ENCODE measurements around the gene ZP3.
A peak's percentile ranks its signal among the peaks of the same experiment; 100 is the strongest.
"Not testable (repeated sequence)": the region's sequence is repeated elsewhere in the genome, so short reads cannot be mapped to it uniquely, and the experiment has no call there.

ZP3 gene

DNA sequence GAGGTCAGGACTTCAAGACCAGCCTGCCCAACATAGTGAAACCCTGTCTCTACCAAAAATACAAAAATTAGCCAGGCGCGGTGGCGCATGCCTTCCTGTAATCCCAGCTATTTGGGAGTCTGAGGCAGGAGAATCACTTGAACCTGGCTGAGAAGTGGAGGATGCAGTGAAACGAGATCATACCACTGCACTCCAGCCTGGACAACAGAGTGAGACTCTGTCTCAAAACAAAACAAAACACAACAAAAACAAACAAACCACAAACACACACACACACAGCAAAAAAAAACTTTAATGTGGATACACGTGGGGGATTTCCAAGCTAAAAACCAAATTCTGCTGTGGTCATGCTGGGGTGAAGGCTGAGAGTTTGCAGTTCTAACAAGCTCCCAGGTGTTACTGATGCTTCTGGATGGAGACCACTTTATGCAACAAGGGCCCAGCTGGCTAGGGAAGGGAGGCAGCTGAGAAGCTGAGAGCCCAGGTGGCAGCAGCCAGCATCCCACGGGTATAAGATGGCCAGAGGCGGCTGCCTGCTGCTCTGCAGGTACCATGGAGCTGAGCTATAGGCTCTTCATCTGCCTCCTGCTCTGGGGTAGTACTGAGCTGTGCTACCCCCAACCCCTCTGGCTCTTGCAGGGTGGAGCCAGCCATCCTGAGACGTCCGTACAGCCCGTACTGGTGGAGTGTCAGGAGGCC is at the start of gene ZP3:
TSS of gene ZP3 (plus strand) at position 538 of the 699 bp plus-strand sequence. CDS start at position 553, 15 bp downstream.
- DNase-seq = peak; percentile 35

DNA sequence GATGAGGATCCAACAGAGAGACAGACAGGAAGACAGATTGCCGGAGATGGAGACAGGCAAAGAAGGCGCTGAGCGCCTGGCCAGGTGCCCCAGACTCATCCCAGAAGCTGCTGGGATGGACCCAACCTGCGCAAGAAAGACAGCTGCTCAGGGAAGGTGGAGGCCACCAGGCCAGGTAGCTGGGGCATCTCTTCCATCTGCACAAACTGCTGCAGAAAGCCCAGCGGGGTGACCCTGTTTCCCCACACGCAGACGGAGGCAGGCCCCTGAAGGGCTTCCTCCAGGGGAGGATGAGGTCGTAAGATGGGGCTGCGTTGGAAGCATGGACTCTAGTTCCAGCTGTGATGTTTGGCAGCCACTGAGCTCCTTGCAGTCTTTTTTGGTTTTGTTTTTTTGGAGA is 49.5 kb upstream of the ZP3 start:
- DNase-seq = no peak

DNA sequence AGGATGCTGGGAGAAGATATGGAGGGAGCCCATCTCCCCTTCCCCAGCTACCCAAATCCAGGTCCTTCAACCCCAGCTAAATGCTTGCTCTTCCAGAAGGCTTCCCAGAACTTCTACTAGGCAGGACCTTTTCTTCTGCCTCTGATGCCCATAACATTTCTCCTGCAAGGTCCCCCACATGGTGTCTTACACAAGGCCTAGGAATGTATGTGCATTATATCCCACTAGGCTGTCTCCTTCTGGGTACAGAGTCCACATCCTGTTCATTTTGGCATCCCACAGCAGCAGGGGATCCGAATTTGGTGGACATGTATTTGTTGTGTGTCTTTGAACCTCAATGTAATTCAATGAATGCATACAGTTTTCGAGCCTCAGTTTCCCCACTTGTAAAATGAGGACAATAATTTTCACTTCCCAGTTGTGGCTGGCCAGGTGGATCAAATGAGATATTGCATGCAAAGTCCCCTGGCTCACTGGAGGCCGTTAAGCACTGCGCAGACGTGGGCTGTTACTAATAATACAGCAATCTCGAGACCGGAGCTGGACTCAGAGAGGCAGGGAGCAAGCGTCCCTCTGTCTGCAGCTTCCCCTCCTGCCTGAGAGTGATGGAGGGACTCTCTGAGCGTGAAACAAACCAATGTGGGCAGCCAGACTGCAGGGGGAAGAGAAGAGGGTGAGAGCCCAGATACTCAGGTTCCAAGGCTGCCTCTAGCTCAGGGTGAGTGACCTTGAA is 47.4 kb upstream of the ZP3 start:
- no peak for DNase-seq

GRCh38 chr7:76380623-76380966 is 44.2 kb upstream of the ZP3 start:
- no peak for DNase-seq

- DNase-seq = no peak
These were observed 42.9 kb upstream of the ZP3 start for GRCh38 chr7:76381814-76382213.

DNA sequence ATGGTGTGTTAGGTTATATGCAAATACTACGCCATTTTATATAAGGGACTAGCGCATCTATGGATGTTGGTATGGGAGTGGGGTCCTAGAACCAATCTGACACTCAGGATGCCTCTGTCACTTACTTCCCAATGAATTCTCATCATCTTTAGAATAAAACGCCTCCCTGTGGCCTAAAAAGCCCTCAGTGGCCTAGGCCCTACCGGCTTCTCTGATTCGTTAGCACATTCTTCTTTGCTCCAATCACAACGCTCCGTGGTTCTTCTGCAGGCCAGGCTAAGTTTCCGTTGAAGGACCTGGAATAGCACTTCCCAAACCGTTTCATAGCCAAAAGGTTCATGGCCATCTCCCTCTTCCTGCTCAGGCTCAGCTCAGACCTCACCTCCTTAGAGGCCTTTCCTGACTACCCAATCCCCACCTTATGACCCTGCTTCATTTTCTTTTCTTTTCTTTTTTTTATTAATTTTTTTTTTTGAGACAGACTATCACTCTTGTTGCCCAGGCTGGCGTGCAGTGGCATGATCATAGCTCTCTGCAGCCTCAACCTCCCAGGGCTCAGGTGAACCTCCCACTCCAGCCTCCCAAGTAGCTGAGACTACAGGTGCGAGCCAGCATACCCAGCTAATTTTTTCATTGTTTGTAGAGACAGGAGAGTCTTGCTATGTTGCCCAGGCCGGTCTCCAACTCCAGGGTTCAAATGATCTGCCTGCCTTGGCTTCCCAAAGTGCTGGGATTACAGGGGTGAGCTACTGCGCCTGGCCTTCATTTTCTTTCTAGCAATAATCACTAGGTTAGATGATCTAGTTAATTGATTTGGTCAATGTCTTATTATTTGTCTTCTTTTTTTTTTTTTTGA is 41.4 kb upstream of the ZP3 start:
- DNase-seq = no peak

GRCh38 chr7:76386691-76387260 is 38.0 kb upstream of the ZP3 start:
- DNase-seq = no peak

DNA sequence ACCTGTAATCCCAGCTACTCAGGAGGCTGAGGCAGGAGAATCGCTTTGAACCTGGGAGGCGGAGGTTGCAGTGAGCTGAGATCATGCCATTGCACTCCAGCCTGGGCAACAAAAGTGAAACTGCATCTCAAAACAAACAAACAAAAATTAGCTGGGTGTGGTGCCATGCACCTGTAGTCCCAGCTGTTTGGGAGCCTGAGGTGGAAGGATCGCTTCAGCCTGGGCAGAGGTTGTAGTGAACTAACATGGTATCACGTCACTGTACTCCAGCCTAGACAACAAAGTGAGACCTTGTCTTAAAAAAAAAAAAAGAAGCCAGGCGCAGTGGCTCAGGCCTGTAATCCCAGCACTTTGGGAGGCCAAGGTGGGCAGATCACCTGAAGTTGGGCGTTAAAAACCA is 37.0 kb upstream of the ZP3 start:
- DNase-seq = not testable (repeated sequence)

DNA sequence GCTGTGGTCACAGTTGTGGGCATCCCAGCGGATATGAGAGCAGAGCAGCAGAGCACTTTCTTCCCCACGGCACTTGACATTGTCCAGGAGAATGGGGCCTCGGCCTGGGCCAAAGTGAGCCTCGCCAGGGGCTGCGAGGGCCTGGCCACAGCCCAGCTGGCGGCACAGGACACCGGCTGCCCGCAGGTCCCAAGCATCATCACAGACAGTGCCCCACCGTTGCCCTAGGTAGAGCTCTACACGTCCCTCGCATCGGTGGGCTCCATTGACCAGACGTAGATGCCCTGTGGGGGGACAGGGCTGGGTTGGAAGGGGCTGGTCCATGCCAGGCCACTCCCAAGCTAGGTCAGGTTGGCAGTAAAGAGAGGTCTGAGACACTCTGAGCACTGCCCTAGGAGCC is 34.7 kb upstream of the ZP3 start:
- DNase-seq = no peak

DNA sequence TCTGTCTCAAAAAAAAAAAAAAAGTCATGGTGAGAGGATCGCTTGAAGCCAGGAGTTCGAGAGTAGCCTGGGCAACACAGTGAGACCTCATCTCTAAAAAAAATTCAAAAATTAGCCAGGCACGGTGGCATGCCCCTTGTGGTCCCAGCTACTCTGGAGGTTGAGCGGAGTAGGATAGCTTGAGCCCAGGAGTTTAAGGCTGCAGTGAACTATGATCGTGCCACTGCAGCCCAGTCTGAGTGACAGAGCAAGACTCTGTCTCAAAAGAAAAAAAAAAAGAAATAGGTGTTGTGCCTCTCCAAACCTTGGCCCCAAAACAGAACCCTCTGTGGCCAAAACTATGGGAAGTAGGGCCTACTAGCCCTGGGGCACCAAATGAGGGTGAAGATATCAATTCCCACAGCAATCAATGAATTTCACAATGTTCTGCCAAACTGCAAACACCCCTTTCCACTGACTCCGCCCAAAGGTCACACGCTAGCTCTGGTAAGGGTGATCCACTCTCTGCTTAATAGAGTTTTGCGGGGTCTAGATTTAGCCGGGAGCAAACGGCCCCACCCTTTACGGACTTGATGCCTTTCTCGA is 32.1 kb upstream of the ZP3 start:
- no peak for DNase-seq

GRCh38 chr7:76393116-76394031 is 31.4 kb upstream of the ZP3 start:
- DNase-seq = peak; percentile 94

GRCh38 chr7:76394957-76395356 is 29.8 kb upstream of the ZP3 start:
- no peak for DNase-seq

DNA sequence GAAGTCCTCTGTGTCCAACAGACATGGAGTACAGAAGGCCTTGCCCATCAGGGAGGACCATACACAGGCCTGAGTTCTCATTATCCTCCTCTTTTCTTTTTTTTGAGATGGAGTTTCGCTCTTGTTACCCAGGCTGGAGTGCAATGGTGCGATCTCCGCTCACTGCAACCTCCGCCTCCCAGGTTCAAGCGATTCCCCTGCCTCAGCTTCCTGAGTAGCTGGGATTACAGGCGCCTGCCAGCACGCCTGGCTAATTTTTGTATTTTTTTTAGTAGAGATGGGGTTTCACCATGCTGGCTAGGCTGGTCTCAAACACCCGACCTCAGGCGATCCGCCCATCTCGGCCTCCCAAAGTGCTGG is 29.2 kb upstream of the ZP3 start:
- DNase-seq = not testable (repeated sequence)

DNA sequence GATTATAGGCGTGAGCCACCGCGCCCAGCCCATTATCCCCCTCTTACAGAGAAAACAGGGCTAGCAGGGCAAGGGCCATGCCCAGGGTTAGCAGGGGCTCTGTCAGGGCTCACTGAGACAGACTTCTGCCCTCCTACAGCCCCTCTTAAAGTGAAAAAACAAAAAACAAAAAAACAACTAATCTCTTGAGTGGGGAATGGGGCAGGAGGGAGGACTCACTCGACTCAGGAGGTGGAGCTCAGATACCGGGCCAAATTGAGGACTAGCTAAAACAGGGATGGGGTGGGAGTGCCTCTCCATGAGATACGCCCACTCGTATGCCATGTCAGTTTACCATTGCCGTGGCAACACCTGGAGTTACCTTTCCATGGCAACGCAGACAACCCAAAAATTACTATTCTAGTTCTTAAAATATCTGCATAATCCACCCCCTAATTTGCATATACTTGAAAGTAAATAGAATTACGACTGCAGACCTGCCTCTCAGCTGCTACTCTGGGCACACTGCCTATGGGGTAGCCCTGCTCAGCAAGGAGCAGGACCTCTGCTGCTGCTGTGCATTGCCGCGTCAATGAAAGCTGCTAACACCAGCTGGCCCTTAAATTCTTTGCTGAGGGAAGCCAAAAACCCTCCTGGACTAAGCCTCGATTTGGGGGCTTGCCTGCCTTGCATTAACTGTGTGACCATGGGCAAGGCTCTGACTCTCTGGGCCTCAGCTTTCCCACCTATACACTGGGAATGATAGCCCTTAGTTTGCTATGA is 28.6 kb upstream of the ZP3 start:
- no peak for DNase-seq

GRCh38 chr7:76396864-76397263 is 27.9 kb upstream of the ZP3 start:
- no peak for DNase-seq

DNA sequence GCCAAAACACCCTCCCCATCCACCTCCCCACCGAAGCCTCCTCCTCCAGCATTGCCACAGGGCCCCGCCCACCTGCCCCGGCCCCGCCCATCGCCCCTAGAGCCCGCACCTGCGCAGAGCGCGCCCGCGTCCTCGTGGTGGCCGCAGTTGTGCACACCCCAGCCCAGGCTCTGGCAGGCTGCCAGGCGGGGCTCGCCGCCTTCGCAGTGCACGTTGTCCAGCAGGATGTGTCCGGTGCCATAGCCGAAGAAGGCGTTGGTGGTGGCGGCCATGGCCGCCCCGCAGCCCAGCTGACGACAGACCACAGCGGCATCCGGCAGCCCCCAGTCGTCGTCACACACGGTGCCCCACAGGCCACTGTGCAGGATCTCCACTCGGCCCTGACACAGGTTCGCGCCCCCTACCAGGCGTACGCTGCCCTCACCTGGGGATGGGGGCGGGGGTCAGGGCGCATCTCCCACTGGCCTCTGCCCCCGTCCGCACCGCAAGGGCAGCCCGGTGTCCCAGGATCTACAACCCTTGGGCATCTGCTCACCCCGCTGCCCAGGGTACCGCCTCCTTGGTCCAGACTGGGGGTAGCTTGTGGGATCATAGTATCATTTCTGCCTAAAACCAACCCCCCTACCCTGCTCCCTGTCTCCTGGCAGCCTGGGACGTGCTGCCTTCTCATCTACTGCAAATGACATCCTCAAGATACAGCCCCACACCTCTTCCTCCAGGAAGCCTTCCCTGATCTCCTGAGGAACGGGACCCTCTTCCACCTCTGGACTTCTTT is 27.2 kb upstream of the ZP3 start:
- DNase-seq = peak; percentile 86

DNA sequence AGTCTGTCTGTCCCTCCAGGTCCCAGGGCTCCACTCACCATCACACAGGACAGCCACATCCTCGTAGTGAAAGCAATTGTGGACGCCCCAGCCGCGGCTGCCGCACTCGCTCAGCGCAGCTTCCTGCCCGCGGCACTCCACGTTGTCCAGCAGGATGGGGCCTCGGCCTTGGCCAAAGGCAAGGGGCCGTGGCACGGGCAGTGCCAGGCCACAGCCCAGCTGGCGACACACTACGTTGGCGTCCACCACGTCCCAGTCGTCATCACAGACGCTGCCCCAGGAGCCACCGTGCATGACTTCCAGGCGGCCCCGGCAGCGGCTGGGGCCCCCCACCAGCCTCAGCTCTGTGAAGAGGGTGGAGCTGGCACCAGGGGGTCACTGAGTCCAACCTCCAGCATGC is 24.5 kb upstream of the ZP3 start:
- DNase-seq = no peak

- DNase-seq = not testable (repeated sequence)
These were observed 21.7 kb upstream of the ZP3 start for GRCh38 chr7:76403097-76403496.

DNA sequence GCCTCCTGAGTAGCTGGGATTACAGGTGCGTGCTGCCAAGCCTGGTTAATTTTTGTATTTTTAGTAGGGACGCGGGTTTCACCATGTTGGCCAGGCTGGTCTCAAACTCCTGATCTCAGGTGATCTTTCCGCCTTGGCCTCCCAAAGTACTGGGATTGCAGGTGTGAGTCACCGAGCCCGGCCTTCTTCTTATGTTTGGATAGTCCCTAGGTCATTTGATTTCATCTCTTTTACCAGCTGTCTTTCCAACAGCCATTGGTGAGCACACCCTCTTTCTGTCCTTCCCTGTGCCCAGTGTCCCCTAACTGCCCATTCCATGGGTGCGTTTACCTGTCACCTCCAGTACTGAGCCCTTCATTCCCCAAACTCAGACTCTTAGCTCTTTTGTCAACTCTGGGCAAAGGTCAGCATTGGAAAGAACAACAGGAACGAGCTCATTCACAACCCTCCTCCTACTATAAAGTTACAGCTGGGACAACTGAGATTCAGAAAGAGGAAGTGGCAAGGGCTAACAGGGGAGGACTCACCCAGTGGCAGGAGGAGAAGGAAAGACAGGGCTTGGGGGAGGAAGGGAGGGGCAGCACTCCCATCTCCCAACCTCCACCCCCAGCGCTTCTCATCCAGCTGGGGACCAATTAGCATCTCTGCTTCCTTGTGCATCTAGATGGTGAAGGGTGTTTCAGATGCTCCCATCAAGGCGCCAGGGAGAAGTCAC is 20.8 kb upstream of the ZP3 start:
- no peak for DNase-seq

DNA sequence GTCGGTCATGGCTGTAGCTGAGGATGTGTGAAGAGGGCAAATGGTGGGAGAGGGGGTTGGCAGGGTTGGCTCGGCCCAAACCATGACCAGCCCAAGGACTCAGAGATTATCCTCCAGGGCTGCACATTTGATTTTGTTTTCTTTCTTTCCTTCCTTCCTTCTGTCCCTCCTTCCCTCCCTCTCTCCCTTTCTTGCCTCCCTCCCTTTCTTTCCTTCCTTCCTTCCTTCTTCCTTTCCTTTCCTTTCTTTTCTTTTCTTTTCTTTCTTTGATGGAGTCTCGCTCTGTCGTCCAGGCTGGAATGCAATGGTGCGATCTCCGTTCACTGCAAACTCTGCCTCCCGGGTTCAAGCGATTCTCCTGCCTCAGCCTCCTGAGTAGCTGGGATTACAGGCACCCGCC is 19.0 kb upstream of the ZP3 start:
- no peak for DNase-seq
